ENCODE measurements around the gene ZNF24.

DNA sequence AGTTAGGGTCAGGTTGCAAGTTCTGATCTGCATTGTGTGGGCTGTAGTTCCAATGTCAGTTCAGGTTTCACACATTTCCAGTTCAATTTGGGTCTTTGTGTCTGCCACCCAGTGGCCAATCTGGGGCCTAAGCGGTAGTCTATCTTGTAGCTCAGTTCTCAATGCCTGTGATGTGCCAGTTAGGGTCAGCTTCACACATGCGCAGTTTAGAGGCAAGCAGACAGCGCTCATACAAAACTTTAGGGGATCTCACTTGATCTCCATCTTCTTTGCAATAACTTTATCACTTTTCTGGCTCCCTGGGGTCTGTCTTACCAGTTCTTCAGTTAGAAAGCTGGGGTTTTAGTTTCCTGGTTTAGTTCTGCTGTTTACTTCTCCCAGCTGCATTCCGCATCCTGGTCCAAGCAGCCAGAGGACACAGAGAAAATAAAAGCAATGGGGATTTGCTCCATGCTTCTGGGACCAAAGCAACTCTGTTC is 11.0 kb upstream of the ZNF24 start:
- TF ChIP-seq, protein P1, sequence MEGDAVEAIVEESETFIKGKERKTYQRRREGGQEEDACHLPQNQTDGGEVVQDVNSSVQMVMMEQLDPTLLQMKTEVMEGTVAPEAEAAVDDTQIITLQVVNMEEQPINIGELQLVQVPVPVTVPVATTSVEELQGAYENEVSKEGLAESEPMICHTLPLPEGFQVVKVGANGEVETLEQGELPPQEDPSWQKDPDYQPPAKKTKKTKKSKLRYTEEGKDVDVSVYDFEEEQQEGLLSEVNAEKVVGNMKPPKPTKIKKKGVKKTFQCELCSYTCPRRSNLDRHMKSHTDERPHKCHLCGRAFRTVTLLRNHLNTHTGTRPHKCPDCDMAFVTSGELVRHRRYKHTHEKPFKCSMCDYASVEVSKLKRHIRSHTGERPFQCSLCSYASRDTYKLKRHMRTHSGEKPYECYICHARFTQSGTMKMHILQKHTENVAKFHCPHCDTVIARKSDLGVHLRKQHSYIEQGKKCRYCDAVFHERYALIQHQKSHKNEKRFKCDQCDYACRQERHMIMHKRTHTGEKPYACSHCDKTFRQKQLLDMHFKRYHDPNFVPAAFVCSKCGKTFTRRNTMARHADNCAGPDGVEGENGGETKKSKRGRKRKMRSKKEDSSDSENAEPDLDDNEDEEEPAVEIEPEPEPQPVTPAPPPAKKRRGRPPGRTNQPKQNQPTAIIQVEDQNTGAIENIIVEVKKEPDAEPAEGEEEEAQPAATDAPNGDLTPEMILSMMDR (IDR thresholded peaks at IDR 0.05) = peak; percentile 48 to 82 (median 74)
- TF ChIP-seq POLR2A (IDR thresholded peaks at IDR 0.05) = no peak

Measured in adrenal gland (tissue), 5 donors.